Uterus (tissue), 2 donors: ENCODE measurements around the gene TEX54.

Source experiments
- POLR2A ChIP-seq, 2 donors: fragments of 450-650 bp; IDR thresholded peaks; one replicate each; pipeline ENCODE4 v1.6.1; 2016; ENCODE audit warnings: antibody characterized with exemption in 2 of 2, mild to moderate bottlenecking in 1 of 2, moderate library complexity in 1 of 2
- TF ChIP-seq, protein P1 (sequence below), 4 experiments: fragments of 200-600 bp in 2 of 4; fragments of 450-650 bp in 2 of 4; sonication (generic) in 2 of 4; IDR thresholded peaks; one replicate each; pipeline ENCODE4 v1.5.1; 2016 to 2019; ENCODE audit warnings: antibody characterized with exemption in 4 of 4, mild to moderate bottlenecking in 2 of 4, moderate library complexity in 1 of 4

DNA sequence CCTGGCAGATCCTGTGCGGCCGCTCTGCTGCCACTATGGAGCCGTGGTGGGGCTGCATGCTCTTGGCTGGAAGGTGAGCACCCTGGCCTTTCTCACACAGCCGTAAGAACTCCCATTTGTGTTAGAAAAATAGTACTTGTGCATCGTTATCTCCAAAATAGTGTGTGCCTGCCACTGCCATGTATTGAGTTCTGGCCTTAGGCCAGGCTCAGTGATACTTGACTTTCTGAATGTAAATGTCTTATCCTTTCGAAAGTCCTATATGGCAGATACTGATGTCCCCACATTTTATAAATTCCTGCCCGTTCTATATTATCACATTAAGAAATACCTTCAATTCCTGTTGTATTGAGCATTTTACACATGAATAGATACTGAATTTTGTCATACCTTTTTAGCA lies 49.9 kb downstream of the TEX54 start:
- TF ChIP-seq, protein P1, sequence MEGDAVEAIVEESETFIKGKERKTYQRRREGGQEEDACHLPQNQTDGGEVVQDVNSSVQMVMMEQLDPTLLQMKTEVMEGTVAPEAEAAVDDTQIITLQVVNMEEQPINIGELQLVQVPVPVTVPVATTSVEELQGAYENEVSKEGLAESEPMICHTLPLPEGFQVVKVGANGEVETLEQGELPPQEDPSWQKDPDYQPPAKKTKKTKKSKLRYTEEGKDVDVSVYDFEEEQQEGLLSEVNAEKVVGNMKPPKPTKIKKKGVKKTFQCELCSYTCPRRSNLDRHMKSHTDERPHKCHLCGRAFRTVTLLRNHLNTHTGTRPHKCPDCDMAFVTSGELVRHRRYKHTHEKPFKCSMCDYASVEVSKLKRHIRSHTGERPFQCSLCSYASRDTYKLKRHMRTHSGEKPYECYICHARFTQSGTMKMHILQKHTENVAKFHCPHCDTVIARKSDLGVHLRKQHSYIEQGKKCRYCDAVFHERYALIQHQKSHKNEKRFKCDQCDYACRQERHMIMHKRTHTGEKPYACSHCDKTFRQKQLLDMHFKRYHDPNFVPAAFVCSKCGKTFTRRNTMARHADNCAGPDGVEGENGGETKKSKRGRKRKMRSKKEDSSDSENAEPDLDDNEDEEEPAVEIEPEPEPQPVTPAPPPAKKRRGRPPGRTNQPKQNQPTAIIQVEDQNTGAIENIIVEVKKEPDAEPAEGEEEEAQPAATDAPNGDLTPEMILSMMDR (IDR thresholded peaks at IDR 0.05): no peak
- TF ChIP-seq POLR2A (IDR thresholded peaks at IDR 0.05): no peak
